ENCODE results near the gene TIAM1.

TIAM1 gene

DNA sequence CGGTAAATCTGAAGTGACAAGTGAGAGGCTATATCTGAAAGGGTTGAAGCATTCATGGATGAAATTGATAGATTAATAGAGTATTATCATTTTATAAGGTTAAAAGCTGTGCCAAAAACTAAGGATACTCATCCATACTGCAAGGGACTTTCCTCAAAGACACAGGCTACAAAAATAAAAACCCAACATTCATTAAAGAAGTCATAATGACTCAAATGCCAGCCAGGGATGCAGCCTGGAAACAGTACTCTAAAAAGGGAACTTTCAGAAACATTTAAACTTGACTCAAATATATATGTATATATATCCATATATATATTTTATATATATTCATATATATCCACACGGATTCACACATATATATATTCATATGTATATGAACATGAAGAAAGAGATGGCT, 1.1 kb upstream of the TIAM1 start:
- H3K27ac ChIP-seq, result no peak overlapping the region
- no peak for TF ChIP-seq ZFX (IDR thresholded peaks at IDR 0.05)
- no peak for TF ChIP-seq CTCF (conservative IDR thresholded peaks at IDR 0.05)

DNA sequence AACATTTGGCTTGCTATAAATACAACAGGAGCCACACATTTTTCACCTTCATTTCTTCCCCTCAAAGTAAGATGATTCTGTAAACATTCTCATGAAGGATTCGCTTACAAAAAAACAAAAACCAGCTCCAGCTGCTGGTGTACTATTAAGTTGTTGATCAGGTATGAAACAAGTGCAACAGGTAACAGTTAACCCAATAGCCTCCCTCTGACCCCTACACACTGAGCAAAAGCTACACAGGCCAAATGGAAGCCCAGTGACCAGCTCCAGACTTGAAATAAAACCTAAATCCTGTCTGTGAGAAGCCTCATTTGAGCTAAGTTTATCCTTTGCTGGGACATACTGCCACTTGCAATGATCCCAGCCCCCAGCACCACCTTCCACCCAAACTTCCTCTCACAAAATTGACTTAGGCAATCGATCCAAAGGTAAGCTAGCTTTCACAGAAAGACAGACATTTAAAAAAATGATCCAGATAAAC, 991 bp downstream of the TIAM1 start:
- no peak overlapping the region for H3K27ac ChIP-seq
- no peak for TF ChIP-seq CTCF (conservative IDR thresholded peaks at IDR 0.05)
- no peak for TF ChIP-seq ZFX (IDR thresholded peaks at IDR 0.05)

DNA sequence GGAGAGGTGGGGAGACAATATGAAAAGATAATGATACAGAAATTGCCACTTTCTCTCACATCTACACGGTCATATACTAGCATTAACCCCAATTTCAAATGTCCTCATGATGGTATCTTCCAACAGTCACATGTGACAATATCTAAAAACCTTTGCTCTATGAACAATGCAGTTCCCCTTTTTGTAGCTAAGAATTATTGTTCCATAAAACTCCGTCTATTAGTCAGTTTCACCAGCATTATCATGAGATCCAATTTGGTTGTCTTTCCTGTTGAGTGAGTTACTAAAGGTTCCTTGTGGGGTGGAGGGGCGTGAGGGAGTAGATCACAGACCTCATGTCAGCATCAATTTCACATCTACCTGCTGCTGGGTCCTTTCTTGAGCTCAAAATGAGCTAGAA, 1.7 kb downstream of the TIAM1 start:
- H3K27ac ChIP-seq, result no peak overlapping the region

GRCh38 chr21:31340942-31341487, 3.0 kb downstream of the TIAM1 start:
- TF ChIP-seq CTCF (conservative IDR thresholded peaks at IDR 0.05), result no peak
- TF ChIP-seq ZFX (IDR thresholded peaks at IDR 0.05), result no peak
- no peak overlapping the region for H3K27ac ChIP-seq

More for the DNA sequence above, 1.7 kb downstream of the TIAM1 start:
- TF ChIP-seq ZFX (IDR thresholded peaks at IDR 0.05), result no peak
- TF ChIP-seq CTCF (conservative IDR thresholded peaks at IDR 0.05), result no peak

DNA sequence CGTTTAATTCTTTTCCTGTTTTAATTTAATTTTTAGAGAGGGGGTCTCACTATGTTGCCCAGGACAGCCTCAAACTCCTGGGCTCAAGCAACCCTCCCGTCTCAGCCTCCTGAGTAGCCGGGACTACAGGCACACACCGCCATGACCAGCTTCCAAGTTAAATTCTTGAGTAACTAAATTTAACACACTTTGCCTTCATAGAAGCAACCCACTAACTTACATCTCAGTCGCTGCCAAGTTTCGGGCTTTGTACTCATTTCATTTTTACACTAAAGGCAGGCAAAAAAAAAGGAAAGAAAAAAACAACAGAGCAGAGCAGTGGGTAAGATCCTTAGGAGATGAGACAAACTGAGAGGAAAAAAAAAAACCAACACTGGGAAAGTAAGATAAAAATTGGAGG, 3.5 kb downstream of the TIAM1 start:
- H3K27ac ChIP-seq, result no peak overlapping the region
- TF ChIP-seq ZFX (IDR thresholded peaks at IDR 0.05), result no peak
- no peak for TF ChIP-seq CTCF (conservative IDR thresholded peaks at IDR 0.05)

DNA sequence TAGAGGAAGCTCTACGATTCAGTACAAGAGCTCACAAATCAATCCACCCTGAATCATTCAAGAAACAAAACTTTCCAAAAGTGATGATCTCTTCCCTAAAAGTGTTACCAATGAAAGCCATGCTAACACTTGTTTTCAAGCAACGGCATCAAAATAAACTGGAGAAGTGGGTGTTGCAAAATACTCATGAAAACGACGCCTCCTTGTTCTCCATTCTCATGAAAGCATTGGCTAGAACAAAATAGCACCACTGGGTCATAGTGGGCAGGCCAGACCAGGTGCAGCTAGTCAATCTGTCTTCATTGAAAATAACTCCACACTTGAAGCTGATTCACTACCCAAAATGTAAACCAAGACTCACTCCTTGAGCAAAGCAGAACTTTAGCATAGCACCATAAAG, 4.3 kb downstream of the TIAM1 start:
- no peak overlapping the region for H3K27ac ChIP-seq
- TF ChIP-seq ZFX (IDR thresholded peaks at IDR 0.05) (no peak), CTCF (conservative IDR thresholded peaks at IDR 0.05) (no peak)

DNA sequence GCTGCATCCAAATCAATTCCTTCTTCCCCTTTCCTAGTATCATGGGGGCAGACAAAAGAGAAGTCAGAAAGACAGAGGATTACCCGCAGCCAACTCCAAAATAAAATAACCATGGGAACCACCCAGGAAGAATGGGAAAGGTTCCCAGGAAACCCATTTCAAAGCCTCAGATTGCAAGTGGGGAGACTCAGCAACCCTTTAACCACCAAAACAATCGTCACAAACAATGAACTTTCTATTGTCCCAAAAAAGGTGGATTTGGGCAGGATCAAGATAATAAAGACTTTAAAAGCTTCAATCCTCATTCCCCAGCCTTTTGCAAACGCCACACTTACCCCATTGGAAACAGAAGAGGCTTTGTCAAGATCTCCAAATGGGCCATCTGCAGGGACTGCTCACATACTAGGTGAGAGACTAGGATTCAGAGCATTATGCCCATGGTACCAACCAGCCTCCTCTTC, 5.1 kb downstream of the TIAM1 start:
- no peak for TF ChIP-seq CTCF (conservative IDR thresholded peaks at IDR 0.05)
- no peak for TF ChIP-seq ZFX (IDR thresholded peaks at IDR 0.05)
- H3K27ac ChIP-seq, result no peak overlapping the region
